NCI-H2171 treated with DMSO at 0.1 percent for 48 hours (cell line): ENCODE data around the gene CD300E.
"Not testable (repeated sequence)": the region's sequence is repeated elsewhere in the genome, so short reads cannot be mapped to it uniquely, and the experiment has no call there.

Experiments used
- DNase-seq: peaks from one replicate; lab custom pipeline; 2025; lab: John Stamatoyannopoulos, UW

CD300E gene

GRCh38 chr17:74635418-74635817 lies 11.9 kb upstream of the CD300E start:
- no peak for DNase-seq

GRCh38 chr17:74633326-74633725 lies 9.8 kb upstream of the CD300E start:
- no peak for DNase-seq

- DNase-seq, result no peak
Measured at GRCh38 chr17:74632617-74633016, 9.1 kb upstream of the CD300E start.

- no peak for DNase-seq
Measured at GRCh38 chr17:74631468-74632450, 8.2 kb upstream of the CD300E start.

- DNase-seq, result not testable (repeated sequence)
Measured at GRCh38 chr17:74630251-74630650, 6.7 kb upstream of the CD300E start.

GRCh38 chr17:74625661-74626060 lies 2.1 kb upstream of the CD300E start:
- no peak for DNase-seq

GRCh38 chr17:74624131-74624530 lies 593 bp upstream of the CD300E start:
- no peak for DNase-seq

GRCh38 chr17:74619077-74619673 lies 4.4 kb downstream of the CD300E start:
- no peak for DNase-seq

- DNase-seq, result peak; percentile 47
Measured at GRCh38 chr17:74618451-74618850, 5.1 kb downstream of the CD300E start.

- no peak for DNase-seq
Measured at GRCh38 chr17:74616696-74617095, 6.8 kb downstream of the CD300E start.

GRCh38 chr17:74612046-74612445 lies 11.5 kb downstream of the CD300E start:
- DNase-seq, result no peak

- DNase-seq, result no peak
Measured at GRCh38 chr17:74610108-74610507, 13.4 kb downstream of the CD300E start.

GRCh38 chr17:74608511-74608910 lies 15.0 kb downstream of the CD300E start:
- DNase-seq, result peak; percentile 16

GRCh38 chr17:74607221-74607620 lies 16.3 kb downstream of the CD300E start:
- DNase-seq, result no peak

GRCh38 chr17:74606050-74606449 lies 17.5 kb downstream of the CD300E start:
- DNase-seq, result no peak

GRCh38 chr17:74605361-74605760 lies 18.2 kb downstream of the CD300E start:
- DNase-seq, result no peak

GRCh38 chr17:74604761-74605160 lies 18.8 kb downstream of the CD300E start:
- DNase-seq, result no peak

- DNase-seq, result no peak
Measured at GRCh38 chr17:74604200-74604599, 19.3 kb downstream of the CD300E start.

GRCh38 chr17:74603746-74604145 lies 19.8 kb downstream of the CD300E start:
- no peak for DNase-seq

GRCh38 chr17:74603037-74603635 lies 20.4 kb downstream of the CD300E start:
- DNase-seq, result no peak

GRCh38 chr17:74601944-74602572 lies 21.5 kb downstream of the CD300E start:
- no peak for DNase-seq

- peak; percentile 83 for DNase-seq
Measured at GRCh38 chr17:74599448-74599939, 24.0 kb downstream of the CD300E start.
